CD8-positive, alpha-beta memory T cell (primary cell): Measurements from ENCODE around the gene TEAD4. TPM values are rescaled to one million over a fixed set of nuclear protein-coding genes. Genes with fewer than 3 reads are reported as not detected.

Experiments
- CTCF ChIA-PET: fragments of 350-600 bp; sonication (Branson Sonifier 250); formaldehyde crosslinking; loops from one replicate; lab custom pipeline; 2021; ENCODE audit warnings: antibody characterized with exemption; lab: Charles Lee
- POLR2A ChIA-PET: fragments of 350-600 bp; sonication (Branson Sonifier 250); formaldehyde crosslinking; loops from one replicate; lab custom pipeline; 2021; ENCODE audit warnings: antibody characterized with exemption; lab: Charles Lee
- DNase-seq, 5 donors: peaks; one replicate each; pipeline versions ENCODE4 v3.0.0 to v3.0.0-alpha.2; 2020 to 2022; ENCODE audit warnings: mixed read lengths in 1 of 5
- H3K27ac ChIP-seq: one replicate; pipeline ENCODE4 v1.7.0; 2013; ENCODE audit warnings: low read depth, mild to moderate bottlenecking, low read length, moderate library complexity
- H3K27me3 ChIP-seq: 2 replicates; pipeline ENCODE4 v1.7.0; 2013; ENCODE audit warnings: low read length, mild to moderate bottlenecking; ENCODE audit not compliant: insufficient read depth, poor library complexity, severe bottlenecking
- H3K36me3 ChIP-seq: 2 replicates; pipeline ENCODE4 v1.7.0; 2013; ENCODE audit warnings: mild to moderate bottlenecking, low read length, moderate library complexity; ENCODE audit not compliant: insufficient read depth
- H3K4me1 ChIP-seq: 2 replicates; pipeline ENCODE4 v1.7.0; 2013; ENCODE audit warnings: mild to moderate bottlenecking, low read length, moderate library complexity; ENCODE audit not compliant: insufficient read depth
- H3K4me3 ChIP-seq: 2 replicates; pipeline ENCODE4 v1.7.0; 2013; ENCODE audit warnings: mild to moderate bottlenecking, low read length
- H3K9me3 ChIP-seq: 2 replicates; pipeline ENCODE4 v1.7.0; 2013; ENCODE audit warnings: mild to moderate bottlenecking, low read length
- H3K27ac Mint-ChIP-seq, 8 donors: one replicate each; pipeline ENCODE4 v1.8.0; 2020 to 2021; ENCODE audit warnings: mixed read lengths in 8 of 8, mild to moderate bottlenecking in 6 of 8, inconsistent platforms in 3 of 8, moderate library complexity in 3 of 8
- H3K27me3 Mint-ChIP-seq, 2 donors: one replicate each; pipeline ENCODE4 v1.8.0; 2020 to 2021; ENCODE audit warnings: mixed read lengths in 2 of 2, mild to moderate bottlenecking in 1 of 2, moderate library complexity in 1 of 2
- H3K36me3 Mint-ChIP-seq, 3 donors: one replicate each; pipeline ENCODE4 v1.8.0; 2020 to 2021; ENCODE audit warnings: mixed read lengths in 3 of 3, inconsistent platforms in 1 of 3, mild to moderate bottlenecking in 1 of 3
- H3K4me1 Mint-ChIP-seq, 3 donors: one replicate each; pipeline ENCODE4 v1.8.0; 2020 to 2021; ENCODE audit warnings: mixed read lengths in 3 of 3, inconsistent platforms in 1 of 3, mild to moderate bottlenecking in 1 of 3
- H3K4me3 Mint-ChIP-seq, 7 donors: one replicate each; pipeline ENCODE4 v1.8.0; 2020 to 2021; ENCODE audit warnings: mixed read lengths in 7 of 7, mild to moderate bottlenecking in 6 of 7, moderate library complexity in 4 of 7, inconsistent platforms in 2 of 7
- H3K9me3 Mint-ChIP-seq, 5 donors: one replicate each; pipeline ENCODE4 v1.8.0; 2020 to 2022; ENCODE audit warnings: mixed read lengths in 5 of 5, mild to moderate bottlenecking in 3 of 5, moderate library complexity in 2 of 5, inconsistent platforms in 1 of 5
- polyA plus RNA-seq: library from polyadenylated mRNA; unstranded; fragments of 300-500 nt; fragmentation: Illumina TruSeq; gene quantifications from one replicate; pipeline ENCODE4 v1.2.3, GENCODE V29; 2021
- total RNA-seq, 2 experiments: library from RNA; stranded (reverse); gene quantifications; one replicate each; pipeline ENCODE4 v1.2.3, GENCODE V29; 2021

Gene TEAD4
- total RNA-seq (1 to 10 TPM; 1.7 to 2.1 TPM), polyA plus RNA-seq (not detected)

- POLR2A ChIA-PET, result no interaction called here
- peak within 1 kb of the TSS; percentile 7 for H3K27ac ChIP-seq
- DNase-seq, result no peak
- H3K4me3 ChIP-seq, result no peak within 1 kb of the TSS
- peaks cover 4% of the 10 kb centered on the region for H3K27me3 ChIP-seq
- H3K4me3 Mint-ChIP-seq, result peak within 1 kb of the TSS in 6 of 7 donors; percentile 43 to 83 (median 72)
- H3K4me1 Mint-ChIP-seq, result peaks cover 8 to 23% (median 15%) of the 10 kb centered on the region in 3 donors
- CTCF ChIA-PET, result no interaction called here
- no peaks in the 10 kb centered on the region for H3K4me1 ChIP-seq
- peaks cover 37 to 57% of the 10 kb centered on the region in 2 donors for H3K27me3 Mint-ChIP-seq
- no peaks in the 10 kb centered on the region for H3K36me3 ChIP-seq
- H3K36me3 Mint-ChIP-seq, result no peaks in the 10 kb centered on the region
- no peak within 1 kb of the TSS for H3K27ac Mint-ChIP-seq
- peaks cover 0 to 2% (median 0%) of the 10 kb centered on the region in 5 donors for H3K9me3 Mint-ChIP-seq
- no peaks in the 10 kb centered on the region for H3K9me3 ChIP-seq
These were observed at the start of gene TEAD4 for GRCh38 chr12:2959192-2959504. TEAD4 (plus strand) TSS chr12:2959397.

GRCh38 chr12:2912216-2912575 is 47.0 kb upstream of the TEAD4 start:
- POLR2A ChIA-PET, result no interaction called here
- no peaks in the 10 kb centered on the region for H3K4me1 ChIP-seq
- Mint-ChIP-seq H3K36me3 (peaks cover 10 to 44% (median 21%) of the 10 kb centered on the region in 3 donors), H3K9me3 (no peaks in the 10 kb centered on the region), H3K27ac (peak overlapping the region in 1 of 8 donors; percentile 48), H3K4me1 (no peaks in the 10 kb centered on the region), H3K4me3 (no peak overlapping the region), H3K27me3 (peaks cover 0 to 2% of the 10 kb centered on the region in 2 donors)
- no peak overlapping the region for H3K4me3 ChIP-seq
- no peaks in the 10 kb centered on the region for H3K27me3 ChIP-seq
- DNase-seq, result no peak
- H3K9me3 ChIP-seq, result no peaks in the 10 kb centered on the region
- no peak overlapping the region for H3K27ac ChIP-seq
- no peaks in the 10 kb centered on the region for H3K36me3 ChIP-seq
- CTCF ChIA-PET, result no interaction called here

- no peaks in the 10 kb centered on the region for H3K9me3 ChIP-seq
- POLR2A ChIA-PET, result no interaction called here
- Mint-ChIP-seq H3K4me3 (no peak overlapping the region), H3K36me3 (peaks cover 3 to 46% (median 25%) of the 10 kb centered on the region in 3 donors), H3K27me3 (peaks cover 0 to 2% of the 10 kb centered on the region in 2 donors), H3K4me1 (no peaks in the 10 kb centered on the region), H3K9me3 (no peaks in the 10 kb centered on the region), H3K27ac (no peak overlapping the region)
- no peak for DNase-seq
- no peaks in the 10 kb centered on the region for H3K4me1 ChIP-seq
- no peaks in the 10 kb centered on the region for H3K36me3 ChIP-seq
- H3K27ac ChIP-seq, result no peak overlapping the region
- H3K4me3 ChIP-seq, result no peak overlapping the region
- H3K27me3 ChIP-seq, result no peaks in the 10 kb centered on the region
- CTCF ChIA-PET, result no interaction called here
These were observed 39.9 kb upstream of the TEAD4 start for GRCh38 chr12:2919249-2919648.

- CTCF ChIA-PET, result no interaction called here
- Mint-ChIP-seq H3K9me3 (no peaks in the 10 kb centered on the region), H3K4me3 (no peak overlapping the region), H3K27me3 (no peaks in the 10 kb centered on the region), H3K4me1 (peaks cover 0 to 1% (median 0%) of the 10 kb centered on the region in 3 donors), H3K36me3 (peaks cover 3 to 50% (median 24%) of the 10 kb centered on the region in 3 donors), H3K27ac (no peak overlapping the region)
- Histone ChIP-seq H3K9me3 (no peaks in the 10 kb centered on the region), H3K36me3 (no peaks in the 10 kb centered on the region), H3K4me3 (no peak overlapping the region), H3K4me1 (no peaks in the 10 kb centered on the region), H3K27ac (no peak overlapping the region), H3K27me3 (no peaks in the 10 kb centered on the region)
- POLR2A ChIA-PET, result no interaction called here
- DNase-seq, result no peak
These were observed 36.9 kb upstream of the TEAD4 start for GRCh38 chr12:2922329-2922728.

- ChIA-PET POLR2A (no interaction called here), CTCF (no interaction called here)
- no peaks in the 10 kb centered on the region for H3K27me3 Mint-ChIP-seq
- H3K4me3 Mint-ChIP-seq, result no peak overlapping the region
- Histone ChIP-seq H3K9me3 (no peaks in the 10 kb centered on the region), H3K4me3 (no peak overlapping the region), H3K27ac (no peak overlapping the region), H3K27me3 (no peaks in the 10 kb centered on the region), H3K36me3 (no peaks in the 10 kb centered on the region), H3K4me1 (no peaks in the 10 kb centered on the region)
- DNase-seq, result no peak
- peaks cover 9 to 57% (median 29%) of the 10 kb centered on the region in 3 donors for H3K36me3 Mint-ChIP-seq
- H3K27ac Mint-ChIP-seq, result no peak overlapping the region
- peaks cover 0 to 1% (median 0%) of the 10 kb centered on the region in 3 donors for H3K4me1 Mint-ChIP-seq
- no peaks in the 10 kb centered on the region for H3K9me3 Mint-ChIP-seq
These were observed 36.1 kb upstream of the TEAD4 start for GRCh38 chr12:2923057-2923456.

- Mint-ChIP-seq H3K27me3 (no peaks in the 10 kb centered on the region), H3K36me3 (peaks cover 9 to 58% (median 29%) of the 10 kb centered on the region in 3 donors), H3K4me3 (no peak overlapping the region), H3K27ac (peak overlapping the region in 1 of 8 donors; percentile 82), H3K4me1 (peaks cover 0 to 1% (median 0%) of the 10 kb centered on the region in 3 donors), H3K9me3 (no peaks in the 10 kb centered on the region)
- no peak overlapping the region for H3K4me3 ChIP-seq
- ChIA-PET POLR2A (no interaction called here), CTCF (no interaction called here)
- no peak overlapping the region for H3K27ac ChIP-seq
- H3K36me3 ChIP-seq, result no peaks in the 10 kb centered on the region
- no peaks in the 10 kb centered on the region for H3K27me3 ChIP-seq
- no peaks in the 10 kb centered on the region for H3K9me3 ChIP-seq
- H3K4me1 ChIP-seq, result no peaks in the 10 kb centered on the region
- DNase-seq, result no peak
These were observed 35.2 kb upstream of the TEAD4 start for GRCh38 chr12:2924019-2924418.

GRCh38 chr12:2925322-2925995 is 33.7 kb upstream of the TEAD4 start:
- peaks cover 0 to 1% (median 0%) of the 10 kb centered on the region in 3 donors for H3K4me1 Mint-ChIP-seq
- DNase-seq, result no peak
- no peaks in the 10 kb centered on the region for H3K36me3 ChIP-seq
- no peak overlapping the region for H3K4me3 Mint-ChIP-seq
- H3K27ac Mint-ChIP-seq, result no peak overlapping the region
- no peaks in the 10 kb centered on the region for H3K9me3 ChIP-seq
- ChIA-PET POLR2A (no interaction called here), CTCF (no interaction called here)
- H3K4me1 ChIP-seq, result no peaks in the 10 kb centered on the region
- peaks cover 13 to 59% (median 29%) of the 10 kb centered on the region in 3 donors for H3K36me3 Mint-ChIP-seq
- no peaks in the 10 kb centered on the region for H3K27me3 Mint-ChIP-seq
- H3K27me3 ChIP-seq, result no peaks in the 10 kb centered on the region
- H3K4me3 ChIP-seq, result no peak overlapping the region
- H3K9me3 Mint-ChIP-seq, result no peaks in the 10 kb centered on the region
- H3K27ac ChIP-seq, result no peak overlapping the region

GRCh38 chr12:2930865-2931264 is 28.3 kb upstream of the TEAD4 start:
- no peaks in the 10 kb centered on the region for H3K27me3 Mint-ChIP-seq
- POLR2A ChIA-PET, result no interaction called here
- H3K4me1 Mint-ChIP-seq, result no peaks in the 10 kb centered on the region
- no peak overlapping the region for H3K4me3 ChIP-seq
- H3K4me1 ChIP-seq, result no peaks in the 10 kb centered on the region
- H3K36me3 ChIP-seq, result peaks cover 10% of the 10 kb centered on the region
- H3K9me3 Mint-ChIP-seq, result no peaks in the 10 kb centered on the region
- DNase-seq, result no peak
- no peaks in the 10 kb centered on the region for H3K9me3 ChIP-seq
- H3K27ac ChIP-seq, result no peak overlapping the region
- no peaks in the 10 kb centered on the region for H3K27me3 ChIP-seq
- CTCF ChIA-PET, result no interaction called here
- no peak overlapping the region for H3K4me3 Mint-ChIP-seq
- peaks cover 21 to 66% (median 28%) of the 10 kb centered on the region in 3 donors for H3K36me3 Mint-ChIP-seq
- peak overlapping the region in 1 of 8 donors; percentile 18 for H3K27ac Mint-ChIP-seq
